OCI-M2 (cell line): ENCODE results near the gene HBA2.
"Not testable (repeated sequence)": the region's sequence is repeated elsewhere in the genome, so short reads cannot be mapped to it uniquely, and the experiment has no call there.

Source experiments
- DNase-seq: peaks from one replicate; lab custom pipeline; 2025; ENCODE audit not compliant: unreplicated experiment; lab: John Stamatoyannopoulos, UW

HBA2 gene

GRCh38 chr16:173928-174769 is 1.5 kb downstream of the HBA2 start:
- not testable (repeated sequence) for DNase-seq

DNA sequence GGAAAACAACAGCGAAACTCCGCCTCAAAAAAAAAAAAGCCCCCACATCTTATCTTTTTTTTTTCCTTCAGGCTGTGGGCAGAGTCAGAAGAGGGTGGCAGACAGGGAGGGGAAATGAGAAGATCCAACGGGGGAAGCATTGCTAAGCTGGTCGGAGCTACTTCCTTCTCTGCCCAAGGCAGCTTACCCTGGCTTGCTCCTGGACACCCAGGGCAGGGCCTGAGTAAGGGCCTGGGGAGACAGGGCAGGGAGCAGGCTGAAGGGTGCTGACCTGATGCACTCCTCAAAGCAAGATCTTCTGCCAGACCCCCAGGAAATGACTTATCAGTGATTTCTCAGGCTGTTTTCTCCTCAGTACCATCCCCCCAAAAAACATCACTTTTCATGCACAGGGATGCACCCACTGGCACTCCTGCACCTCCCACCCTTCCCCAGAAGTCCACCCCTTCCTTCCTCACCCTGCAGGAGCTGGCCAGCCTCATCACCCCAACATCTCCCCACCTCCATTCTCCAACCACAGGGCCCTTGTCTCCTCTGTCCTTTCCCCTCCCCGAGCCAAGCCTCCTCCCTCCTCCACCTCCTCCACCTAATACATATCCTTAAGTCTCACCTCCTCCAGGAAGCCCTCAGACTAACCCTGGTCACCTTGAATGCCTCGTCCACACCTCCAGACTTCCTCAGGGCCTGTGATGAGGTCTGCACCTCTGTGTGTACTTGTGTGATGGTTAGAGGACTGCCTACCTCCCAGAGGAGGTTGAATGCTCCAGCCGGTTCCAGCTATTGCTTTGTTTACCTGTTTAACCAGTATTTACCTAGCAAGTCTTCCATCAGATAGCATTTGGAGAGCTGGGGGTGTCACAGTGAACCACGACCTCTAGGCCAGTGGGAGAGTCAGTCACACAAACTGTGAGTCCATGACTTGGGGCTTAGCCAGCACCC is 2.6 kb downstream of the HBA2 start:
- no peak for DNase-seq

GRCh38 chr16:176006-176405 is 3.3 kb downstream of the HBA2 start:
- DNase-seq: not testable (repeated sequence)

GRCh38 chr16:176477-177382 is 4.1 kb downstream of the HBA2 start, which contains the start of gene HBA1:
HBA1 (plus strand) TSS chr16:176680; CDS start chr16:176717, 37 bp downstream.
- not testable (repeated sequence) for DNase-seq

- DNase-seq: no peak
These were observed 4.7 kb downstream of the HBA2 start for GRCh38 chr16:177394-177822.

- DNase-seq: no peak
These were observed 5.4 kb downstream of the HBA2 start for GRCh38 chr16:177981-178667.

DNA sequence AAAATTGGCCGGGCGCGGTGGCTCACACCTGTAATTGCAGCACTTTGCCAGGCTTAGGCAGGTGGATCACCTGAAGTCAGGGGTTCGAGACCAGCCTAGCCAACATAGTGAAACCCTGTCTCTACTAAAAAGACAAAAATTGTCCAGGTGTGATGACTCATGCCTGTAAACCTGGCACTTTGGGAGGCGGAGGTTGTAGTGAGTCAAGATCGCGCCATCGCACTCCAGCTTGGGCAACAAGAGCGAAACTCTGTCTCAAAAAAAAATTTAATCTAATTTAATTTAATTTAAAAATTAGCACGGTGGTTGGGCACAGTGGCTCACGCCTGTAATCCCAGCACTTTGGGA is 6.0 kb downstream of the HBA2 start:
- no peak for DNase-seq

GRCh38 chr16:179211-180092 is 6.8 kb downstream of the HBA2 start:
- DNase-seq: no peak

DNA sequence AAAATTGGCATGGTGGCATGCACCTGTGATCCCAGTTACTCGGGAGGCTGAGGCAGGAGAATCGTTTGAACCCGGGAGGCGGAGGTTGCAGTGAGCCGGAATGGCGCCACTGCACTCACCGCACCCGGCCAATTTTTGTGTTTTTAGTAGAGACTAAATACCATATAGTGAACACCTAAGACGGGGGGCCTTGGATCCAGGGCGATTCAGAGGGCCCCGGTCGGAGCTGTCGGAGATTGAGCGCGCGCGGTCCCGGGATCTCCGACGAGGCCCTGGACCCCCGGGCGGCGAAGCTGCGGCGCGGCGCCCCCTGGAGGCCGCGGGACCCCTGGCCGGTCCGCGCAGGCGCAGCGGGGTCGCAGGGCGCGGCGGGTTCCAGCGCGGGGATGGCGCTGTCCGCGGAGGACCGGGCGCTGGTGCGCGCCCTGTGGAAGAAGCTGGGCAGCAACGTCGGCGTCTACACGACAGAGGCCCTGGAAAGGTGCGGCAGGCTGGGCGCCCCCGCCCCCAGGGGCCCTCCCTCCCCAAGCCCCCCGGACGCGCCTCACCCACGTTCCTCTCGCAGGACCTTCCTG is 7.5 kb downstream of the HBA2 start, which contains the start of gene HBQ1:
Gene HBQ1 (plus strand): TSS at position 359 of the 575 bp plus-strand sequence. CDS start 28 bp downstream, at position 387.
- no peak for DNase-seq

GRCh38 chr16:180681-181564 is 8.2 kb downstream of the HBA2 start:
- no peak for DNase-seq

- DNase-seq: no peak
These were observed 8.9 kb downstream of the HBA2 start for GRCh38 chr16:181565-182021.

- DNase-seq: no peak
These were observed 10.3 kb downstream of the HBA2 start for GRCh38 chr16:183005-183404.

DNA sequence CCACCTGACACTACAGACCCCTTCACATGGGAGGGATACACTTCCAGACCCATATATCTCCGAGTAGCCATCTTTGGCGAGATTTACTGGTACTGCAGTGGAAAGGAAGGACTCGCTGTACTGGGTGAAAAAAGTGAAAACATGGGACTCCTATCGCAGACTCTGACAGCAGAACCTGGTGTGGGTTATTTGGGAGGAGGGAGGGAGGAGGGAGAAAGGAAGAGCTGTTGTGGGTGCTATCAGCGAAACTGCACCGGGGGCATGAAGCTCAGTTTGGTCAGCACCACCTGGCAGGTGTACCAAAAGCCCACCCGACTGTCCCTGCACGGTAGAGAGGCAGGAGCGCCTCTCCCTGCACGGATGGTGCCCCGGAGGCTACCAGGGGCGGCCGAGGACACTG is 12.5 kb downstream of the HBA2 start:
- no peak for DNase-seq

DNA sequence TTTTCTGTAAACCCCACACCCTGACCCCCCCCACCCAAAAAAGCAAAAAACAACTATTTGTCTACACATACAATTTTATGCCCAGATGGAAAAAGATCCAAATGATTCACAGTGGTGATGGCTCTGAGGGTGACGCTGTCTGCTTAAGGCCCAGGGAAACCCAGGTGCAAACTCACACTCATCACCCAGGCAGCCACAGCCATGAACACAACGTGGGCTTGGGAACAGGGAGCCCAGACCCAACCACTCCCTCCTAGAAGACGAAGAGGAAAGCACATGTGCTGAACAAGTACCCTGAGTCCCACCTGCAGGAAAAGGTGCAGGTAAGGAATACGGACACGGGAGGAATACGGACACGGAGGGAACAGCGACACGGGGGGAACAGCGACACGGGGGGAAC is 13.0 kb downstream of the HBA2 start:
- DNase-seq: no peak

- DNase-seq: no peak
These were observed 14.7 kb downstream of the HBA2 start for GRCh38 chr16:187330-187729.

- no peak for DNase-seq
These were observed 16.0 kb downstream of the HBA2 start for GRCh38 chr16:188674-189073.

GRCh38 chr16:189604-190186 is 17.0 kb downstream of the HBA2 start:
- no peak for DNase-seq
